Caco-2 (cell line): ENCODE data around the gene TAF4B. TPM values are rescaled to one million over a fixed set of nuclear protein-coding genes. Genes with fewer than 3 reads are reported as not detected.
A peak's percentile ranks its signal among the peaks of the same experiment; 100 is the strongest.

ENCODE experiments used
- BruUV-seq: library from RNA; stranded (reverse); fragments of 400-500 nt; replicated peaks from 2 replicates; lab custom pipeline; 2021; lab: Mats Ljungman, UMichigan
- CTCF ChIA-PET: fragments of 300-600 bp; sonication (Branson Sonifier 250); formaldehyde crosslinking; loops from one replicate; lab custom pipeline; 2022; ENCODE audit warnings: antibody characterized with exemption; lab: Charles Lee
- POLR2A ChIA-PET: fragments of 300-600 bp; sonication (Branson Sonifier 250); formaldehyde crosslinking; loops from one replicate; lab custom pipeline; 2022; ENCODE audit warnings: antibody characterized with exemption; lab: Charles Lee
- DNase-seq, 2 experiments: peaks; one replicate each; pipeline versions ENCODE4 v3.0.0 to v3.0.0-alpha.2; 2020 to 2022
- H3K27me3 ChIP-seq: replicated peaks from 2 replicates; pipeline ENCODE4 v1.6.0; 2011; ENCODE audit warnings: low read length; ENCODE audit not compliant: control insufficient read depth, insufficient read depth
- H3K36me3 ChIP-seq: 2 replicates; pipeline ENCODE4 v1.5.1; 2011; ENCODE audit warnings: low read length; ENCODE audit not compliant: control insufficient read depth, insufficient read depth
- H3K4me1 ChIP-seq: fragments of 250-450 bp; sonication (Bioruptor Pico); 2 replicates; pipeline ENCODE4 v1.5.1; 2020; ENCODE audit warnings: mild to moderate bottlenecking
- H3K4me3 ChIP-seq: 2 replicates; pipeline ENCODE4 v1.5.1; 2011; ENCODE audit warnings: low read depth, mild to moderate bottlenecking, control low read depth, low read length
- H3K9me3 ChIP-seq: fragments of 250-450 bp; sonication (Bioruptor Pico); 2 replicates; pipeline ENCODE4 v1.5.1; 2020; ENCODE audit warnings: mild to moderate bottlenecking, moderate library complexity
- H3K27ac Mint-ChIP-seq: one replicate; pipeline ENCODE4 v1.8.0; 2022; ENCODE audit warnings: mixed read lengths; ENCODE audit not compliant: unreplicated experiment
- H3K27me3 Mint-ChIP-seq: one replicate; pipeline ENCODE4 v1.8.0; 2022; ENCODE audit warnings: mixed read lengths; ENCODE audit not compliant: insufficient read depth, unreplicated experiment
- H3K36me3 Mint-ChIP-seq: one replicate; pipeline ENCODE4 v1.8.0; 2022; ENCODE audit warnings: mild to moderate bottlenecking, mixed read lengths; ENCODE audit not compliant: insufficient read depth, unreplicated experiment
- H3K4me1 Mint-ChIP-seq: one replicate; pipeline ENCODE4 v1.8.0; 2022; ENCODE audit warnings: low read depth, mixed read lengths; ENCODE audit not compliant: unreplicated experiment
- H3K4me3 Mint-ChIP-seq: one replicate; pipeline ENCODE4 v1.8.0; 2022; ENCODE audit warnings: mild to moderate bottlenecking, moderate library complexity, mixed read lengths; ENCODE audit not compliant: unreplicated experiment
- H3K9me3 Mint-ChIP-seq: one replicate; pipeline ENCODE4 v1.8.0; 2022; ENCODE audit warnings: mixed read lengths; ENCODE audit not compliant: unreplicated experiment
- intact Hi-C: fragments of 100-400 bp; cut with micrococcal nuclease; formaldehyde crosslinking; loops from one replicate; pipeline ENCODE4 v1.10.0; 2022; ENCODE audit not compliant: unreplicated experiment
- total RNA-seq: library from RNA; stranded (reverse); gene quantifications from 2 replicates; pipeline ENCODE4 v1.2.3, GENCODE V29; 2022
- TF ChIP-seq, protein P1 (sequence below), 2 experiments: fragments of 200-600 bp in 1 of 2; IDR thresholded peaks; 1 replicate in 1 of 2; 2 replicates in 1 of 2; pipeline versions ENCODE4 v1.5.1 to v1.8.0; 2011 to 2022; ENCODE audit warnings: antibody characterized with exemption in 1 of 2, control low read depth in 1 of 2, inconsistent platforms in 1 of 2, low read depth in 1 of 2, low read length in 1 of 2, mild to moderate bottlenecking in 1 of 2, moderate library complexity in 1 of 2; ENCODE audit not compliant: insufficient read depth in 1 of 2, severe bottlenecking in 1 of 2, unreplicated experiment in 1 of 2

TAF4B gene
- total RNA-seq, 1 experiment from 2014 or later = 2.6 TPM

DNA sequence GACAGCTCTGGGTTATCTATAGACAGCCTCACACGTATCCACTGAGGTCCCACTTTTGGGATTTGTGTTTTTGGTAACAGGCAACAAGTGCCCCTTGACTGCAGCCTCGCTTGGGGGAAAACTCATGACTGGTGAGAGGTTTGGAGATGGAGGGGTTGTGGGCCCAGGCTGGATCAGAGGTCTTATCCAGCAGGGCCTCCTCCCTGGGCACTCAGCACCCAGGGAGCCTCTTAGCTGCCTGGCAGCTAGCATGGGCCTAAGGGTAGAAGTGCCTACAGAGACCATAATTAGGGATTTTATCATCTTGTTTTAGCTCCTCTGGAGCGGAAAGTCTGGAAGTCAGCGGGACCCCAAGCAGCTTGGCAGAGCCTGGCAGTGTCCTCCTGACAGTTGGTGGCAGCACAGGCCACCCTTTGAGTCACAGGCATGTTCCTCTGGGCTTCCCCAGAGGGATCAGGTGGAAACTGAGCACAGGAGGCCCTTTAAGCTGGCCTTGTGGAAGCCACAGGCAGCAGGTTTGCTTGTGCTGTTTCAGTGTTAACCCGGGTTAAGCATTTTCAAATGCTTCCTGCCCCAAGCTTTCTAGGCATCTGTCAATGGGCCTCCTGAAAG, 179.1 kb downstream of the TAF4B start:
- ChIA-PET CTCF (interaction anchor here (1.0 kb wide), 1 partner anchor 242 kb away, joined by 4 read pairs; no protein-coding TSS in a partner anchor), POLR2A (no interaction called here)
- intact Hi-C loops = loop anchor here (1.0 kb wide), 1 partner anchor 244 kb away; no protein-coding TSS in a partner anchor
- Mint-ChIP-seq H3K27me3 (no peaks in the 10 kb centered on the region), H3K9me3 (no peaks in the 10 kb centered on the region), H3K4me3 (no peak overlapping the region), H3K36me3 (no peaks in the 10 kb centered on the region), H3K4me1 (no peaks in the 10 kb centered on the region), H3K27ac (no peak overlapping the region)
- Histone ChIP-seq H3K4me3 (no peak overlapping the region), H3K36me3 (no peaks in the 10 kb centered on the region), H3K4me1 (no peaks in the 10 kb centered on the region), H3K27me3 (no peaks in the 10 kb centered on the region), H3K9me3 (no peaks in the 10 kb centered on the region)
- TF ChIP-seq, protein P1, sequence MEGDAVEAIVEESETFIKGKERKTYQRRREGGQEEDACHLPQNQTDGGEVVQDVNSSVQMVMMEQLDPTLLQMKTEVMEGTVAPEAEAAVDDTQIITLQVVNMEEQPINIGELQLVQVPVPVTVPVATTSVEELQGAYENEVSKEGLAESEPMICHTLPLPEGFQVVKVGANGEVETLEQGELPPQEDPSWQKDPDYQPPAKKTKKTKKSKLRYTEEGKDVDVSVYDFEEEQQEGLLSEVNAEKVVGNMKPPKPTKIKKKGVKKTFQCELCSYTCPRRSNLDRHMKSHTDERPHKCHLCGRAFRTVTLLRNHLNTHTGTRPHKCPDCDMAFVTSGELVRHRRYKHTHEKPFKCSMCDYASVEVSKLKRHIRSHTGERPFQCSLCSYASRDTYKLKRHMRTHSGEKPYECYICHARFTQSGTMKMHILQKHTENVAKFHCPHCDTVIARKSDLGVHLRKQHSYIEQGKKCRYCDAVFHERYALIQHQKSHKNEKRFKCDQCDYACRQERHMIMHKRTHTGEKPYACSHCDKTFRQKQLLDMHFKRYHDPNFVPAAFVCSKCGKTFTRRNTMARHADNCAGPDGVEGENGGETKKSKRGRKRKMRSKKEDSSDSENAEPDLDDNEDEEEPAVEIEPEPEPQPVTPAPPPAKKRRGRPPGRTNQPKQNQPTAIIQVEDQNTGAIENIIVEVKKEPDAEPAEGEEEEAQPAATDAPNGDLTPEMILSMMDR (IDR thresholded peaks at IDR 0.05; ENCODE audit: insufficient read depth in 1 of 2, low read depth in 1 of 2, low read length in 1 of 2, severe bottlenecking in 1 of 2, unreplicated experiment in 1 of 2) = no peak
- peak; percentile 34 to 35 for DNase-seq
- no TSS peak for BruUV-seq

DNA sequence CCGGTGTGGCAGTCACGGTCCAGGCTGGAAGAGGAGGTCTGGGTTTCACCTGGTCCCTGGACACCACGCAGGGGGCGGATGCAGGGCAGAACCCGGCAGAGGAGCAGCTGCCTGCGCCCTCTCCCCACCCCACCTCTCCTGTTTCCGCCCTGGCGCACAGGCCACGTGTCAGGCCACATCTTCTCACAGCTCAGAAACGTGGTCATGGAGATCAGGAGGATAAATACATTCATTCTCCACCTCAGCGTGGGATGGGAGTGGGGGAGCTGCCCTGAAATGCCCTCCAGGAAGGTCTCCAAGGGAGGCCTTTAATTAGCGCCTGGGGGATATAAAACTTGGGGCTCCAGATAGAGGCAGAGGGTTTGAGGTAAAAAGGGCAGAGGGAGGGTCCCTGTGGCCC, 180.1 kb downstream of the TAF4B start:
- ChIA-PET CTCF (no interaction called here), POLR2A (no interaction called here)
- no peaks in the 10 kb centered on the region for H3K9me3 Mint-ChIP-seq
- H3K4me3 ChIP-seq = no peak overlapping the region
- H3K36me3 Mint-ChIP-seq = no peaks in the 10 kb centered on the region
- intact Hi-C loops = no loop called here
- no peaks in the 10 kb centered on the region for H3K36me3 ChIP-seq
- no peak for DNase-seq
- H3K27me3 Mint-ChIP-seq = no peaks in the 10 kb centered on the region
- H3K27ac Mint-ChIP-seq = no peak overlapping the region
- no peaks in the 10 kb centered on the region for H3K4me1 Mint-ChIP-seq
- no peaks in the 10 kb centered on the region for H3K9me3 ChIP-seq
- BruUV-seq = no TSS peak
- TF ChIP-seq, protein P1 (IDR thresholded peaks at IDR 0.05; ENCODE audit: insufficient read depth in 1 of 2, low read depth in 1 of 2, low read length in 1 of 2, severe bottlenecking in 1 of 2, unreplicated experiment in 1 of 2) = no peak
- H3K4me1 ChIP-seq = no peaks in the 10 kb centered on the region
- no peaks in the 10 kb centered on the region for H3K27me3 ChIP-seq
- H3K4me3 Mint-ChIP-seq = no peak overlapping the region

DNA sequence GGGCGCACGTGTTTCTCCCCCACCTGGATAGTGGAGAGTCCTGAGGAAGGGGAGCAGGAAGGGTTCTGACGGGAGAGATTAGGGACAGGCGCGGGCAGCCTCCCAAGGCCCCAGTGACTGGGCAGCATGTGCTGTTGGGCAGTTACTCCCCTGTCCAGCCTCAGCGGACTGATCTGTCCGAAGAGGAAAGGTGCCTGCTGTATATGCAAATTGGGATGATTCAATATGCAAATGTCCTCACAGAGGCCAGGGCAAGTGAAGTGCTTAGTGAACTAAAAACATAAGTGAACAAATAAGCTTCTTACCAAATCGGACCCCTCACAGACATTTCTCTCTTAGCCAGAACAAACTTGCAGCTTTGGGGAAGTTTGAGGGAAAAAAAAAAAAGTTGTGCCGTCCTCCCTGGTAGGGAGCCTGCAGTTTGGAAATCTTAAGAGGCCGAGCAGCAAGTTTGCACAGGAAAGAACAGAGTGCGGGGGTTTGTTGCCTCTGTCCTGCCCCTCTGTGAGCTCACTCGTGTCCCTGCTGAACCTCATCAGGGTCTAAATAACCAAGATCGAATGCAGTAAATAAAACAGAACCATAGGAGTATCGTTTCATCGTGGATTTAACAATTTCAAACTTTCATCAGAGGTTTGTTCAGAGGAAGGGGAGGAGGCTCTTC, 180.7 kb downstream of the TAF4B start:
- Mint-ChIP-seq H3K36me3 (no peaks in the 10 kb centered on the region), H3K9me3 (no peaks in the 10 kb centered on the region), H3K4me1 (no peaks in the 10 kb centered on the region), H3K27me3 (no peaks in the 10 kb centered on the region), H3K4me3 (no peak overlapping the region), H3K27ac (no peak overlapping the region)
- Histone ChIP-seq H3K9me3 (no peaks in the 10 kb centered on the region), H3K27me3 (no peaks in the 10 kb centered on the region), H3K36me3 (no peaks in the 10 kb centered on the region), H3K4me3 (no peak overlapping the region), H3K4me1 (no peaks in the 10 kb centered on the region)
- ChIA-PET CTCF (no interaction called here), POLR2A (no interaction called here)
- intact Hi-C loops = no loop called here
- TF ChIP-seq, protein P1 (IDR thresholded peaks at IDR 0.05; ENCODE audit: insufficient read depth in 1 of 2, low read depth in 1 of 2, low read length in 1 of 2, severe bottlenecking in 1 of 2, unreplicated experiment in 1 of 2) = no peak
- BruUV-seq = no TSS peak
- DNase-seq = no peak
